Astrocyte of the cerebellum (primary cell): ENCODE data around the gene IL7R.

Source experiments
- DNase-seq: peaks from one replicate; pipeline ENCODE4 v3.0.0-alpha.2; 2011; ENCODE audit warnings: low read depth
- H3K4me3 ChIP-seq: 2 replicates; pipeline ENCODE4 v1.5.1; 2011; ENCODE audit warnings: mild to moderate bottlenecking, low read depth, low read length, moderate library complexity
- CTCF ChIP-seq: IDR thresholded peaks from 2 replicates; pipeline ENCODE4 v1.5.1; 2012; ENCODE audit warnings: low read length, low read depth, moderate library complexity, mild to moderate bottlenecking; ENCODE audit errors: missing control alignments
- in situ Hi-C: cut with HindIII; loops from 2 replicates; pipeline ENCODE4 v1.10.0; 2017; ENCODE audit warnings: low sequenced_read_pairs

The IL7R gene

GRCh38 chr5:35863159-35863558 lies 6.5 kb downstream of the IL7R start:
- no peak for DNase-seq
- no peak overlapping the region for H3K4me3 ChIP-seq
- in situ Hi-C loops: no loop called here
- TF ChIP-seq CTCF: no peak

- no peak for TF ChIP-seq CTCF
- no peak for DNase-seq
- H3K4me3 ChIP-seq: no peak overlapping the region
- in situ Hi-C loops: no loop called here
Observed at GRCh38 chr5:35867998-35868397, 11.3 kb downstream of the IL7R start.

DNA sequence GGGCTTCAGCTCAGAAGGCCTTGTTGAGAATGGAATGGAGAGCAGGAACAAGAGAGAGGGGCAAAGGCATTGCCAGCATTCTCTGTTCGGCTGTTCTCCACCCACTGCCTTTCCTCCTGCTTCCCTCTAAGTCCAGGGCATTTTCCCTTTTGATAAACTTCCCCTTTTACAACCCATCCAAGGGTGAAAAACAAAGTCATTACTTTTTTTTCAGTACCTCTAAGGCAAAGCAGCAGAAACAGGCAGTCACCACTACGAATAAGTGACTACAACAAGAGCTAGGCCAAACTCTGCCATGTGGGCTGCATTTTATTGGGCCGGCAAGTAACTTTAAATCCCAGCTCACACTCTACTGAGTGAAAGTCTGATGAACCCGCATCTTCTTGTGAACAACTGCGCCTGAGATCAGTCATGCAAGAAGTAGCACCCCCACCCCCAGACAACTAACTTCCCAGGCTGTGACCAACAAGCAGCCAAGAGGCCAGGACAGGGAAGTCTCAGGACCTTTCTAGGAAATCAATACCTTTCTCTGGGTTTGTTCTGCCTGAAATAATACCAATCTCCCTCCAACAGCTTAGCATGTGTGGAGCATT lies 13.1 kb downstream of the IL7R start:
- DNase-seq: no peak
- in situ Hi-C loops: no loop called here
- TF ChIP-seq CTCF: no peak
- H3K4me3 ChIP-seq: no peak overlapping the region

- no peak overlapping the region for H3K4me3 ChIP-seq
- no peak for DNase-seq
- TF ChIP-seq CTCF: no peak
- in situ Hi-C loops: no loop called here
Observed at GRCh38 chr5:35870605-35871004, 13.9 kb downstream of the IL7R start.

DNA sequence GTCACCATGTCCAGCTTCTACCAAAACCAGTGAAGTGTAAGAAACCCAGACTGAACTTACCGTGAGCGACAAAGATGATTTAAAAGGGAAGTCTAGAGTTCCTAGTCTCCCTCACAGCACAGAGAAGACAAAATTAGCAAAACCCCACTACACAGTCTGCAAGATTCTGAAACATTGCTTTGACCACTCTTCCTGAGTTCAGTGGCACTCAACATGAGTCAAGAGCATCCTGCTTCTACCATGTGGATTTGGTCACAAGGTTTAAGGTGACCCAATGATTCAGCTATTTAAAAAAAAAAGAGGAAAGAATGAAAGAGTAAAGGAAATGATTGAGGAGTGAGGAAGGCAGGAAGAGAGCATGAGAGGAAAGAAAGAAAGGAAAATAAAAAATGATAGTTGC lies 19.8 kb downstream of the IL7R start:
- TF ChIP-seq CTCF: no peak
- DNase-seq: no peak
- H3K4me3 ChIP-seq: no peak overlapping the region
- in situ Hi-C loops: no loop called here

- TF ChIP-seq CTCF: no peak
- DNase-seq: no peak
- H3K4me3 ChIP-seq: no peak overlapping the region
- in situ Hi-C loops: no loop called here
Observed at GRCh38 chr5:35876922-35877321, 20.2 kb downstream of the IL7R start.

DNA sequence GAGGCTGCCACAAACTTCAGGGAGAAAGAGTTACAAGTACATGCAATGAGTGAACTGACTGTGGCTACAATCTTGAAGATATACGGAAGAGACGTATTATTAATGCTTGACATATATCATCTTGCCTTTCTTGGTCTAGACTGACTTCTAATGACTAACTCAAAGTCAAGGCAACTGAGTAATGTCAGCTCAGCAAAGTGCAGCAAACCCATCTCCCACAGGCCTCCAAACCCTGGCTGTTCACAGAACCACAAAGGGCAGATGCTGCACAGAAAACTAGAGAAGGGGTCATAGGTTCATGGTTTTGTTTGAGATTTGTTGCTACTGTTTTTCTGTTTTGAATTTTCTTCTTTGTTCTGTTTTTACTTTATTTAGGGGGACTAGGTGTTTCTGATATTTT lies 21.0 kb downstream of the IL7R start:
- no peak for TF ChIP-seq CTCF
- in situ Hi-C loops: no loop called here

More for the DNA sequence above, 21.0 kb downstream of the IL7R start:
- H3K4me3 ChIP-seq: no peak overlapping the region
- DNase-seq: no peak
